Tibial nerve (tissue), 4 donors: Measurements from ENCODE around the gene S100A14. TPM values are rescaled to one million over a fixed set of nuclear protein-coding genes. Genes with fewer than 3 reads are reported as not detected.
A peak's percentile ranks its signal among the peaks of the same experiment; 100 is the strongest.

Experiments
- DNase-seq, 2 donors: peaks; one replicate each; pipeline ENCODE4 v3.0.0-alpha.2; 2019; ENCODE audit warnings: low spot score in 2 of 2
- H3K27ac ChIP-seq, 4 donors: fragments of 200-600 bp; sonication (generic) in 3 of 4; one replicate each; pipeline ENCODE4 v1.5.1; 2017 to 2019; ENCODE audit warnings: mild to moderate bottlenecking in 1 of 4
- H3K27me3 ChIP-seq, 2 donors: fragments of 200-600 bp; sonication (generic) in 1 of 2; one replicate each; pipeline versions ENCODE4 v1.5.1 to v1.6.0; 2017 to 2019
- H3K36me3 ChIP-seq, 3 donors: fragments of 200-600 bp; sonication (generic); one replicate each; pipeline ENCODE4 v1.5.1; 2018 to 2019
- H3K4me1 ChIP-seq, 4 donors: fragments of 200-600 bp; sonication (generic) in 3 of 4; one replicate each; pipeline ENCODE4 v1.5.1; 2017 to 2019
- H3K4me3 ChIP-seq, 4 donors: fragments of 200-600 bp; sonication (generic) in 3 of 4; one replicate each; pipeline ENCODE4 v1.5.1; 2017 to 2019; ENCODE audit warnings: mild to moderate bottlenecking in 1 of 4, moderate library complexity in 1 of 4
- H3K9me3 ChIP-seq, 4 donors: fragments of 200-600 bp; sonication (generic) in 3 of 4; one replicate each; pipeline ENCODE4 v1.5.1; 2017 to 2019
- CTCF ChIP-seq, 5 experiments: fragments of 200-600 bp in 3 of 5; fragments of 450-650 bp in 2 of 5; sonication (generic) in 3 of 5; IDR thresholded peaks; one replicate each; pipeline ENCODE4 v1.5.1; 2016 to 2019; ENCODE audit warnings: antibody characterized with exemption in 5 of 5, mild to moderate bottlenecking in 3 of 5, moderate library complexity in 2 of 5
- EP300 ChIP-seq, 2 donors: sonication (generic); formaldehyde crosslinking; IDR thresholded peaks; one replicate each; pipeline ENCODE4 v1.6.1; 2017; ENCODE audit warnings: antibody characterized with exemption in 2 of 2, mild to moderate bottlenecking in 1 of 2
- POLR2A ChIP-seq, 2 donors: fragments of 450-650 bp; IDR thresholded peaks; one replicate each; pipeline ENCODE4 v1.6.1; 2017; ENCODE audit warnings: antibody characterized with exemption in 2 of 2, mild to moderate bottlenecking in 2 of 2, moderate library complexity in 2 of 2
- WGBS, 2 donors: methylation state at CpG; one replicate each; pipeline ENCODE4 v1.1.5; 2018; 5-methylcytosine and 5-hydroxymethylcytosine counted together
- total RNA-seq, 4 donors: library from RNA; depleted of rRNA; stranded (reverse); fragments of >200 nt; gene quantifications; one replicate each; pipeline ENCODE4 v1.1.0, GENCODE V29; 2016

The S100A14 gene
- total RNA-seq, 4 donors from 2014 or later: 15.3 TPM; not detected in 3

- no peak overlapping the region for H3K27ac ChIP-seq
- DNase-seq: no peak
- peaks cover 0 to 2% (median 0%) of the 10 kb centered on the region in 3 donors for H3K36me3 ChIP-seq
- no peaks in the 10 kb centered on the region for H3K9me3 ChIP-seq
- H3K4me3 ChIP-seq: no peak overlapping the region
- WGBS, 2 donors: 70 to 86% methylated on average over 1 of the region's 1 CpG
- no peaks in the 10 kb centered on the region for H3K27me3 ChIP-seq
- peaks cover 0 to 12% (median 2%) of the 10 kb centered on the region in 4 donors for H3K4me1 ChIP-seq
- TF ChIP-seq POLR2A (IDR thresholded peaks at IDR 0.05) (no peak), CTCF (IDR thresholded peaks at IDR 0.05) (no peak), EP300 (IDR thresholded peaks at IDR 0.05) (no peak)
These were observed 35.6 kb upstream of the S100A14 start for GRCh38 chr1:153651771-153652170.

- DNase-seq: no peak
- H3K4me1 ChIP-seq: peaks cover 0 to 24% (median 2%) of the 10 kb centered on the region in 4 donors
These were observed 33.7 kb upstream of the S100A14 start for GRCh38 chr1:153649863-153650235.

GRCh38 chr1:153649137-153649862 lies 33.2 kb upstream of the S100A14 start:
- WGBS, 2 donors: 34 to 60% methylated on average over 3 of the region's 3 CpGs
- H3K36me3 ChIP-seq: peaks cover 0 to 27% (median 0%) of the 10 kb centered on the region in 3 donors
- H3K4me3 ChIP-seq: no peak overlapping the region
- DNase-seq: no peak
- H3K27me3 ChIP-seq: no peaks in the 10 kb centered on the region
- TF ChIP-seq CTCF (IDR thresholded peaks at IDR 0.05) (no peak), POLR2A (IDR thresholded peaks at IDR 0.05) (no peak), EP300 (IDR thresholded peaks at IDR 0.05) (no peak)
- peaks cover 0 to 28% (median 2%) of the 10 kb centered on the region in 4 donors for H3K4me1 ChIP-seq
- H3K27ac ChIP-seq: peak overlapping the region in 1 of 4 donors; percentile 25
- no peaks in the 10 kb centered on the region for H3K9me3 ChIP-seq

More at GRCh38 chr1:153649863-153650235, 33.7 kb upstream of the S100A14 start:
- TF ChIP-seq POLR2A (IDR thresholded peaks at IDR 0.05): no peak
- TF ChIP-seq EP300 (IDR thresholded peaks at IDR 0.05): no peak
- TF ChIP-seq CTCF (IDR thresholded peaks at IDR 0.05): no peak
- no peak overlapping the region for H3K4me3 ChIP-seq
- WGBS, 2 donors: 84 to 86% methylated on average over 2 of the region's 2 CpGs
- peaks cover 0 to 21% (median 0%) of the 10 kb centered on the region in 3 donors for H3K36me3 ChIP-seq
- H3K9me3 ChIP-seq: no peaks in the 10 kb centered on the region
- no peak overlapping the region for H3K27ac ChIP-seq
- H3K27me3 ChIP-seq: no peaks in the 10 kb centered on the region

GRCh38 chr1:153648000-153648643 lies 32.0 kb upstream of the S100A14 start:
- TF ChIP-seq EP300 (IDR thresholded peaks at IDR 0.05): no peak
- TF ChIP-seq POLR2A (IDR thresholded peaks at IDR 0.05): no peak
- no peak for TF ChIP-seq CTCF (IDR thresholded peaks at IDR 0.05)
- no peaks in the 10 kb centered on the region for H3K9me3 ChIP-seq
- no peak for DNase-seq
- H3K4me3 ChIP-seq: no peak overlapping the region
- 80 to 84% methylated on average over 10 of the region's 10 CpGs for WGBS, 2 donors
- peak overlapping the region in 3 of 4 donors; percentile 20 to 61 (median 22) for H3K27ac ChIP-seq
- peaks cover 0 to 39% (median 2%) of the 10 kb centered on the region in 4 donors for H3K4me1 ChIP-seq
- no peaks in the 10 kb centered on the region for H3K27me3 ChIP-seq
- H3K36me3 ChIP-seq: peaks cover 0 to 38% (median 0%) of the 10 kb centered on the region in 3 donors

GRCh38 chr1:153647346-153647714 lies 31.2 kb upstream of the S100A14 start:
- no peaks in the 10 kb centered on the region for H3K27me3 ChIP-seq
- no peak for DNase-seq
- peak overlapping the region in 2 of 4 donors; percentile 25 to 61 for H3K27ac ChIP-seq
- WGBS, 2 donors: 24 to 45% methylated on average over 2 of the region's 2 CpGs
- H3K9me3 ChIP-seq: no peaks in the 10 kb centered on the region
- peaks cover 0 to 46% (median 4%) of the 10 kb centered on the region in 3 donors for H3K36me3 ChIP-seq
- H3K4me1 ChIP-seq: peaks cover 0 to 41% (median 2%) of the 10 kb centered on the region in 4 donors
- TF ChIP-seq POLR2A (IDR thresholded peaks at IDR 0.05) (no peak), CTCF (IDR thresholded peaks at IDR 0.05) (no peak), EP300 (IDR thresholded peaks at IDR 0.05) (no peak)
- no peak overlapping the region for H3K4me3 ChIP-seq
